Stimulated activated naive CD8-positive, alpha-beta T cell treated with anti-CD3 and anti-CD28 coated beads, Interleukin-15, amount 100 ng/mL, for 72 hours (primary cell): ENCODE measurements around the gene ALDH4A1.
"Not testable (repeated sequence)": the region's sequence is repeated elsewhere in the genome, so short reads cannot be mapped to it uniquely, and the experiment has no call there.

Experiments used
- ATAC-seq: fragments of 150-1000 bp; cut with Tn5 transposase; 2 replicates; pipeline ENCODE4 v1.10.0; 2021; ENCODE audit warnings: mild to moderate bottlenecking, moderate library complexity
- DNase-seq, 2 donors: peaks; one replicate each; pipeline ENCODE4 v3.0.0; 2021 to 2022
- H3K27ac Mint-ChIP-seq, 2 donors: one replicate each; pipeline ENCODE4 v1.8.0; 2022; ENCODE audit warnings: mild to moderate bottlenecking in 2 of 2, mixed read lengths in 2 of 2, moderate library complexity in 2 of 2
- H3K27me3 Mint-ChIP-seq: one replicate; pipeline ENCODE4 v1.8.0; 2022; ENCODE audit warnings: mixed read lengths
- H3K4me1 Mint-ChIP-seq: one replicate; pipeline ENCODE4 v1.8.0; 2022; ENCODE audit warnings: mild to moderate bottlenecking, mixed read lengths
- H3K4me3 Mint-ChIP-seq, 2 donors: one replicate each; pipeline ENCODE4 v1.8.0; 2022; ENCODE audit warnings: mild to moderate bottlenecking in 2 of 2, mixed read lengths in 2 of 2, moderate library complexity in 1 of 2
- H3K9me3 Mint-ChIP-seq, 2 donors: one replicate each; pipeline ENCODE4 v1.8.0; 2022; ENCODE audit warnings: mixed read lengths in 2 of 2

Gene ALDH4A1

DNA sequence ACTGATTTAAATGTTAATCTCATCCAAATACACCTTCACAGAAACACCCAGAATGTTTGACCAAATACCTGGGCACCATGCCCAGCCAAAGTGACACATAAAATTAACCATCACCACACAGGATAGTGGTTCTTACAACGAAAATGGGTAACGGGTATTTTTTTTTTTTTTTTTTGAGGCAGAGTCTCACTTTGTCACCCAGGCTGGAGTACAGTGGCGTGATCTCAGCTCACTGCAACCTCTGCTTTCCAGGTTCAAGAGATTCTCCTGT is 31.8 kb downstream of the ALDH4A1 start:
- not testable (repeated sequence) for H3K9me3 Mint-ChIP-seq, DNase-seq, H3K27ac Mint-ChIP-seq, ATAC-seq, H3K4me1 Mint-ChIP-seq, H3K4me3 Mint-ChIP-seq
- peaks cover 18% of the 10 kb centered on the region for H3K27me3 Mint-ChIP-seq

DNA sequence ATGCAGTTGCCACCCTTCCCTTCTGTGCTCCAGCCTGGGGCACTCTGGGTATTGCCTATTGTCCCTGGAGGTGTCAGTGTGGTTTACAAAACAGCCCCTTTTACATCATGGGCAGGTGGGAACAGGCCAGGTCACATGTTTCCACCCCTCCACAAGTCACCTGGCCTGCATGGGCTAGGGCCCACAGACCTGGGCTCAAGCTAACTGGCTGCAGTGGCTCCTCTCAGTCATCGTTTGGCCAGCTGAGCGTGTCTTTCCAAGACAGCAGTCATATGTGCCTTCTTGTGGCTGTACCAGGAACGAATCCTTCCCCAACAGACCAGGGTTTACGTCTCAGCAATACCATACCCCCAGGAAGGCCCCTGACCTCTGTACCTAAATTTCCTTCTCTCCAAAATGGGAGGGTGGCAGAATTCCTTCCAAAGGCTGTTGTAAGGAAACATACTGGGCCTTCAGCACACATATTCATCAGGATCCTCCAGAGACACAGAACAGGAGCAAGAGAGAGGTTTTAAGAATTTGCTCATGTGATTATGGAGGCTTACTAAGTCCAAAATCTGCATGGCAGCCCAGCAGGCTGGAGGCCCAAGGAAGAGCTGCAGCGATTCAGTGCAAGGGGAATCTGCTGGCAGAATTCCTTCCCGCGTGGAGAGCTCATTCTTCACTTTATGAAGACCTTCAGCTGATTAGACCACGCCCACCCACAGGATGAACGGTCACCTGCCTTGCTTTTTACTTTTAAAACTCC is 32.3 kb downstream of the ALDH4A1 start:
- DNase-seq (no peak), ATAC-seq (no peak)
- Mint-ChIP-seq H3K4me3 (no peak overlapping the region), H3K27ac (no peak overlapping the region), H3K4me1 (no peaks in the 10 kb centered on the region), H3K9me3 (no peaks in the 10 kb centered on the region), H3K27me3 (peaks cover 23% of the 10 kb centered on the region)

DNA sequence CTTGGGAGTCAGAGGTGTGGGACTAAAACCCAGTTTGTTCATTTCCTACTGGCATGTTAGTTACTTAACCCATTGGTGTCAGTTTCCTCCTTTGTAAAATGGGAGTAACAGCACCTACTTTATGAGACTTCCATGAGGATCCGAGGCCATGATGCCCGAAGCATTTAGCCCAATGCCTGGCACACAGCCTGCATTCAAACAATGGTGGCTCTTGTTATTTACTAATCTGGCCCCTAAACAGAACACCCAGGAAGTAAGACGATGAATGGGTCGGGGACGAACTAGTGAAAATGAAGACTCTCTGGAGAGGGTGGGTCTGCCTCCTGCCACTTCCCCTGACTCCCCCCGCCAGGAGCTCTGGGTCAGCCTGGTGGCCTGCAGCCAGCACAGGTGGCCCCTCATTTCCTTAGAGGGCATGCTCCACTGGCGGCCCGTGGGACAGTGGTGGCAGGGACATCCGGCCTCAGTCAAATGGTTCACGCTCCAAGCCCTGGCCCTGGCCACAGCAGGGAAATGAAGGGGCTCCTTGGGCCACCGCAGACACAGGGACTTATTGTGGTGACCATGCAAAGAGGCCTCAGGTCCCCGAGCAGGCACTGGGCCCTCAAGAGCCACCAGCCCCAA is 33.4 kb downstream of the ALDH4A1 start:
- Mint-ChIP-seq H3K27me3 (peaks cover 26% of the 10 kb centered on the region), H3K4me3 (no peak overlapping the region), H3K9me3 (no peaks in the 10 kb centered on the region), H3K27ac (no peak overlapping the region), H3K4me1 (no peaks in the 10 kb centered on the region)
- no peak for ATAC-seq
- DNase-seq, result no peak

DNA sequence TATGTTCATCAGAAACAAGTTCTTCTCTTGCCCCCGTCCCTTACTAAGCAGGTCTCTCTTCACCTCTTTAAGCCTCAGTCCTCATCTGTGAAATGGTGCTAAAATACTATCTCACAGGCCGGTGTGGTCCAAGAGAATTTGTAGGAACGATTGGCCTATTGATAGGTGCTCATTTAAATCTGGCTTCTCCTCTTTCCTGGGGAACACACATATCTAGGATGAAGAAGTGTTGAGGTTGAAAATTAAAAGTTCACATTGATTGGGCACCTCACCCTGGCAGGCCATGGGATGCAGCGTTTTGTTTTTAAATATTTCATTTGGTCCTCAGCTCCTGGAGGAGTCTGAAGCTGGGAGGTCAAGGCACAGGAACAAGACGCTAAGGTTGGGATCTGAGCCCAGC is 34.0 kb downstream of the ALDH4A1 start:
- Mint-ChIP-seq H3K4me3 (no peak overlapping the region), H3K27me3 (peaks cover 26% of the 10 kb centered on the region), H3K27ac (no peak overlapping the region), H3K4me1 (no peaks in the 10 kb centered on the region), H3K9me3 (no peaks in the 10 kb centered on the region)
- ATAC-seq (no peak), DNase-seq (no peak)

DNA sequence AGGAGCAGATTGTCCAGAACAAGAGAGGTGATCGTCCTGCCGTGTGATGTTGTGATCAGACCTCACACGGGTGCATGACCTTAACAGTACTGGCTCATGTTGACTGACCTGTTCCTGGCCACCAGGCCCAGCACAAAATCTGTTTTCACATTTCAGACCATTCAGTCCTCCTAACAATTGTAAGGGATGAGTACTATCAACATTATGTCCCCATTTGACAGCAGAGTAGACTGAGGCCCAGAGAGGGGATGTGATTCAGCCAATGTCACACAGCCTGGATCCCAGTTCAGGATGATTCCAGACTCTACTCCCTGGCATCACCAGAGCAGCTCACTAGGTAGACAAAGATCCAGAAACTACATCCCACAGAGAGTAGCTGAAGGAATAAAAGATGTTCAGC is 35.5 kb downstream of the ALDH4A1 start:
- DNase-seq (no peak), ATAC-seq (no peak)
- Mint-ChIP-seq H3K4me1 (no peaks in the 10 kb centered on the region), H3K9me3 (no peaks in the 10 kb centered on the region), H3K27me3 (peaks cover 26% of the 10 kb centered on the region), H3K4me3 (no peak overlapping the region), H3K27ac (no peak overlapping the region)

DNA sequence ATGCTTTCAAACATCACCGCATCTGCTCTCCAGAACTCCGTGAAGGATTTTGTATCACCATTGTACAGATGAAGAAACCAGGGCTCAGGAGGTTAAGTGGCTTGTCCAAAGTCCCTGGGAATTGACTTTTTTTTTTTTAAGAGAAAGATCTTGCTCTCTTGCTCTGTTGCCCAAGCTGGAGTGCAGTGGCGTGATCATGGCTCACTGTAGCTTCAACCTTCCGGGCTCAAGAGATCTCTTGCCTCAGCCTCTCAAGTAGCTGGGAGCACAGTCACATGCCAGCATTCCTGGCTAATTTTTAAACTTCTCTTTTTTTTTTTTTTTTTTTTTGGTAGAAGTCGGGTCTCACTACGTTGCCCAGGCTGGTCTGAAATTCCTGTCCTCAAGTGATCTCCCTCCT is 36.0 kb downstream of the ALDH4A1 start:
- Mint-ChIP-seq H3K4me1 (no peaks in the 10 kb centered on the region), H3K27me3 (peaks cover 26% of the 10 kb centered on the region), H3K27ac (peak overlapping the region in 1 of 2 donors; percentile 19), H3K9me3 (no peaks in the 10 kb centered on the region), H3K4me3 (no peak overlapping the region)
- DNase-seq (no peak), ATAC-seq (no peak)

DNA sequence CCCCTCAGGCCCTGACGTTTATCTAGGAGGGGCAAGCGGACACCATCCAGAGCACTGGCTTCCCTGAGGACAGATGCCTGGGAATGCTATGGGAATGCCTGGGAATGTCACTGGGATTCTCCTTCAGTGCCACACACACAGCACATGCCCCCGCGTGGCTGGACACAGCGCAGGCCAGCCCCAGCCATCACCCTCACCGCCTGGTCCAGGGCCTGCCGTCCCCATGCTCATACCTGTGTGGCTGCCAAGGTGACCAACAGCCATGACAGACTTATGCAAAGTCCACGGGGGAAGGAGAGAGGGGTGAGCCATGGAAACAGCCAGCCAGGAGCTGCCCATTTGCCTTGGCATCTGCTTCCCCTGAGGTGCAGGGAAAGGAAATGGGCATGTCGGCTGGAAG is 37.2 kb downstream of the ALDH4A1 start:
- Mint-ChIP-seq H3K27ac (no peak overlapping the region), H3K9me3 (no peaks in the 10 kb centered on the region), H3K27me3 (peaks cover 26% of the 10 kb centered on the region), H3K4me1 (no peaks in the 10 kb centered on the region), H3K4me3 (no peak overlapping the region)
- no peak for DNase-seq
- no peak for ATAC-seq

DNA sequence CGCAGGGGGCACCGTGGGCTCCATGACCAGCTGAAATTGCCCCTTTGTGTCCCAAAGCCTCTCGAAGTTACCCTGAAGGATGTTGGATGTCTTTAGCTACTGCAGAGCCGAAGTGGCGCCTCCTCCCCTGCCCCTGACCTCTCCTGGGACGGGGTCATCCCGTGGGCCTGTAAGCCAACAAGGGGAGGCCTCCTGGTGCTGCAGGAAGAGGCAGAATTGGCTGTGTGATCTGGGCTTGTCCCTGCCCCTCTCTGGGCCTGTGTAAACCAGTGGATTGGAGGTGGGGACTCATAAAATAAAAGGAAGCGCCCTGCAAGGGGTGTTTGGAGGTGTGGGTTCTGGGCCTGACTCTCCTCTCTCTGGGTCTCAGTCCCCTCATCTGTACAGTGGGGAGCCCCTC is 40.8 kb downstream of the ALDH4A1 start:
- DNase-seq (no peak), ATAC-seq (no peak)
- Mint-ChIP-seq H3K9me3 (no peaks in the 10 kb centered on the region), H3K27ac (no peak overlapping the region), H3K4me3 (no peak overlapping the region), H3K27me3 (peaks cover 14% of the 10 kb centered on the region), H3K4me1 (no peaks in the 10 kb centered on the region)

DNA sequence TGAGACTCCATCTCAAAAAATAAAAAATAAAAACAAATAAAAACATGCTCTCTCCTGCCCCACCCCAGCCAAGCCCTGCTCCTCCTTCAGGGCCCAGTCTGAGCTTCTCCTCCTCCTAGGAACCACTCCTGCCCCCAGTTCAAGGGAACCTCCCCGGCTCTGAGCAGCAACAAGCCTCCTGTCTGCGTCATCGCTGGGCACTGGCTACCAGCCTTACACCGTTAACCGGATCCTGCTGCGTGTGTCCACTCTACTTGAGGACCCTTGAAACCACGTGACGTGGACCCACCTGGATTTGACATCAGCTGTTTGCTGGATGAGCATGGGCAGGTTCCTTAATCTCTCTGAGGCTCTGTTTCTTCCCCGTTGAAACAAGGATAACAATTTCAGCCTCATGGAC is 41.3 kb downstream of the ALDH4A1 start:
- no peak overlapping the region for H3K4me3 Mint-ChIP-seq

DNA sequence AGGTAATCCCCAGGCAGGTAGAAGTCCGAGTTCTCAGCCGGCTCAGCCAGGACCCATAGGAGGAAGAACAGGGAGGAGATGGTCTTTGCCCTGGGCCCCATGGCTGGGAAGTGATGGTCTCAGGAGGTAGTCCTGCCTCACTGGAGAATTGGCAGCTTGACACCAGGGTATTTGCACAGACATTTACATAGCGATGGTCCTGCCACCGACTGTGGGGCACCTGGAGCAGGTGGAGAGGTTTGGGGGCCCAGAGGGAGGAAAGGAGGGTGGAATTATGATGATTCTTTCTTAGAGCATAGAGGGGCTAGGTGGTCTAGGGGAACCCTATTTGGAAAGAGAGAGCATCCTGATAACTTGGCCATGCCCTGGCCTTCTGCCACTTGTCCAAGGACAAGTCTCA is 42.8 kb downstream of the ALDH4A1 start, which contains the start of gene TAS1R2:
TSS of gene TAS1R2 (minus strand) at position 101 of the 400 bp plus-strand sequence. CDS start at position 101, 0 bp downstream.
- H3K4me3 Mint-ChIP-seq, result no peak within 1 kb of the TSS
- H3K27ac Mint-ChIP-seq, result no peak within 1 kb of the TSS
- DNase-seq, result no peak
- H3K27me3 Mint-ChIP-seq, result peaks cover 10% of the 10 kb centered on the region
- H3K4me1 Mint-ChIP-seq, result no peaks in the 10 kb centered on the region
- ATAC-seq, result no peak
- no peaks in the 10 kb centered on the region for H3K9me3 Mint-ChIP-seq

More for the DNA sequence above, 41.3 kb downstream of the ALDH4A1 start:
- no peaks in the 10 kb centered on the region for H3K4me1 Mint-ChIP-seq
- no peaks in the 10 kb centered on the region for H3K9me3 Mint-ChIP-seq
- H3K27me3 Mint-ChIP-seq, result peaks cover 16% of the 10 kb centered on the region
- no peak overlapping the region for H3K27ac Mint-ChIP-seq
- ATAC-seq (no peak), DNase-seq (no peak)

DNA sequence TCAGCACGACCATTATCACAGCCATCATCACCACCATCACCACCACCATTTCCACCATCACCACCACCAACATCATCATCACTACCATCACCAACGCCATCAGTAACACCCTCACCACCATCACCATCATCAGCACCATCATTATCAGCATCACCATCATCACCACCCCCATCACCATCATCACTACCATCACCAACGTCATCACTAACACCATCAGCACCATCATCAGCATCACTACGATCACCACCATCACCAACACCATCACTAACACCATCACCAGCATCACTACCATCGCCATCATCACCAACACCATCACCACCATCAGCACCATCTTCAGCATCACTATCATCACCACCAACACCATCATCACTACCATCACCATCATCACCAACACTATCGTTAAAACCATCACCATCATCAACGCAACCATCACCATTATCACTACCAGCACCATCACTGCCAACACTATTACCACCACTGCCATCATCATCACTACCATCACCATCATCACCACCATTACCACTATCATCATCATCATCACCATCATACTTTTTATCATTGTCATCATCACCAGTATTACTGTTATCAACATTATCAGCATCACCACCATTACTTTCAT is 44.2 kb downstream of the ALDH4A1 start:
- Mint-ChIP-seq H3K27ac (no peak overlapping the region), H3K4me3 (no peak overlapping the region), H3K9me3 (no peaks in the 10 kb centered on the region), H3K4me1 (no peaks in the 10 kb centered on the region), H3K27me3 (peaks cover 10% of the 10 kb centered on the region)
- no peak for ATAC-seq
- no peak for DNase-seq

DNA sequence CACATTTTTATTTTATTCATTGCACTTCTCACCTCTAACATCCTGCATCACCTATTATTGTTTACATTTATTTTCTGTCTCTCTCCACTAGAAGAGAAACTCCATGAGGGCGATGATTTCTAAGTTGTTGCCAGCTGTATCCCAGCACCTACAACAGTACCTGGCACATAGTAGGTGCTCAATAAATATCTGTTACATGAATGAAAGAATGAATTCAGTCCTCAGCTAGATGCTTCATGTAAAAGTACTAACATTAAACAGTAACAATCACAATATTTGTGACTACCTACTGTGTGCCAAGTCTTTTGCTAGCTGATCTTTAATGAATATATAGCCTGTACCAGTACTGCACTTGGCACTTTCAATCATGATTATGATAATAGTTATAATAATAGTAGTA is 45.9 kb downstream of the ALDH4A1 start:
- Mint-ChIP-seq H3K27ac (no peak overlapping the region), H3K4me3 (no peak overlapping the region), H3K9me3 (no peaks in the 10 kb centered on the region), H3K27me3 (peaks cover 10% of the 10 kb centered on the region), H3K4me1 (no peaks in the 10 kb centered on the region)
- no peak for ATAC-seq
- DNase-seq, result no peak

DNA sequence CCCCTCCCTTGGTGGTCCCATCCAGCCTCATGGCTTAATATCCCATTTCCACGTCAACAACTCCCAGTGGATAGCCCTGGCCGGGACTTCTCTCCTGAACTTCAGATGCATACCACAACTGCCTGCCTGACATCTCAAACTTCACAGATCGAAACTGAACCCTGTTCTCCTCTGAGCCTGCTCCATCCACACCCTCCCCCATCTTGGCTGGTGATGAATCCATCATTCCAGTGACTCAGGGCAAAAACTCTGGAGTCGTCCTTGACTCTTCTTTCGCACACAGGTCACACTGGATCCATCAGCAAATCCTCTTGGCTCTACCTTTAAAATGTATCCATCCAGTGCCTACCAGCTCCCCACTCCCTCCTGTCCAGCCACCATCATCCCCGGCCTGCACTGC is 46.8 kb downstream of the ALDH4A1 start:
- no peaks in the 10 kb centered on the region for H3K4me1 Mint-ChIP-seq
- ATAC-seq (no peak), DNase-seq (no peak)
- H3K9me3 Mint-ChIP-seq, result no peaks in the 10 kb centered on the region
- peaks cover 10% of the 10 kb centered on the region for H3K27me3 Mint-ChIP-seq
- H3K27ac Mint-ChIP-seq, result no peak overlapping the region
- H3K4me3 Mint-ChIP-seq, result no peak overlapping the region

DNA sequence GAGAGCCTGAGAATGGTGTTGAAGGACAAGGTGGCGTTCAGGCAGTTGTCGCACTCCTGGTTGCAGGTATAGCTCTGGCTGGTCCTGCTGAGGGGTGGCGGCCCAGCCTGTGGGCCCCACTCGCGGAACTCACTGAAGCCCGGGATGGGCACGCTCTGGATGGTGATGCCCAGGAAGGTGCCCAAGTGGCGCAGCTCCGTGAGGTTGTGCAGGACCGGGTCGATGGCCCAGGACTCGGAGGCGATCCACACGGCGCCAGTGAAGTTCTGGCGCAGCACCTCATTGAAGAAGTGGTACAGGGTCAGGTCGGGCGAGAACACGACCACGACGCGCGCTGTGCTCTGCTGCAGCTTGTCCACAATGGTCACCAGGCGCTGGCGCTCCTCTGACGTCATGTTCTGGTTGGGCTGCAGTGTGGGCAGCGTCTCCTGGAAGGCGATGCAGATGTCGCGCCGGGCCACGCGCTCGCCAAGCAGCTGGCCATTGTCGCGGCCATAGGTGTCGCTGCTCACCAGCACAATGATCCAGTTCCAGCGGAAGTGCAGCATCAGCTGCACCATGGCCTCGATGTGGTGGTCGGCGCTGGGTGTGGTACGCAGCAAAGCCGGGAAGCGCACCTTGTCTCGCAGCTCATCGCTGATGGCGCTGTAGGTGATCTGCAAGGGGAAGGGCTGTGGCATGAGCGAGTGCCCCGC is 47.9 kb downstream of the ALDH4A1 start:
- Mint-ChIP-seq H3K9me3 (no peaks in the 10 kb centered on the region), H3K4me3 (no peak overlapping the region), H3K27ac (no peak overlapping the region), H3K4me1 (no peaks in the 10 kb centered on the region), H3K27me3 (peaks cover 10% of the 10 kb centered on the region)
- no peak for DNase-seq
- no peak for ATAC-seq

DNA sequence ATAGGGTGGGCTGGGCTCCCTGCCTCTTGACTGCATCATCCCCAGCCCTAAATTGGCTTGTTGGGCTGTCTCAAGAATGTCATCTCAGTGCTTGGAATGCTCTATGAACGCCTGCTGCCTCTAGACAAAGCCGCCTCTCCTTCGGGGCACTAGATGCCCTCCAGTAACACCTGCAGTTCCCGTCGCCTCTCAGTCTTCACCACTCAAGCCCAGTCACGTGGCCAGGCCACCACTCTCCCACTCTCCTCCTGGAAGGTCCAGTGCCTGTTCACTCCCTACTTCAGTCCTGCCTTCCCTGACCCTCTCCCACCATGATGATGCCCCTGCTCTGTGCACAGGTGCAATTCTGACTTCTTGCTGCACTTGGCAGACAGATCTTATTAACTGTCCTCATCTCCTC is 49.9 kb downstream of the ALDH4A1 start:
- Mint-ChIP-seq H3K9me3 (peaks cover 0 to 4% of the 10 kb centered on the region in 2 donors), H3K4me3 (no peak overlapping the region), H3K27me3 (peaks cover 10% of the 10 kb centered on the region), H3K4me1 (no peaks in the 10 kb centered on the region), H3K27ac (no peak overlapping the region)
- DNase-seq, result no peak
- ATAC-seq, result no peak

DNA sequence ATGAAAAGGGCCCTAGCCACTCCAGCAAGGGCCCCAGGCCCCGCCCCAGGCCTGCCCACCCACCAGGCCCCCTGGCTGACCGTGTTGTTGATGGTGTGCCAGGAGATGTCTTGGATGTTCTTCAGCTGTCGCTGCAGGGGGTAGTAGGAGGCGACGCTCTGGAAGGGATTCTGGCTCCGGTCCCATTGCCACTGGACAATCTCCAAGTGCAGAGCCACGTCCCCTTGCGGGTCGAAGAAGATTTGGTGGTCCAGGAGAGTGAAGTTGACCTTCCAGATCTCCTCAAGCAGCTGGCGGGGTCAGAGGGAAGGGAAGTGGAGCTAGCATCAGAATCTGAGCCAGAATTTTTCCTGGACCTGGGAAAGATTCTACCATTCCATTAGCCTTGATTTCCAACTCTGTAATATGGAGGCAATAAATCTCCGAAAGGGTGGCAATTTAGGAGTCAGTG is 53.1 kb downstream of the ALDH4A1 start:
- H3K4me1 Mint-ChIP-seq, result no peaks in the 10 kb centered on the region
- no peak overlapping the region for H3K4me3 Mint-ChIP-seq
- no peak overlapping the region for H3K27ac Mint-ChIP-seq
- ATAC-seq (no peak), DNase-seq (no peak)
- H3K9me3 Mint-ChIP-seq, result peaks cover under 1 to 8% of the 10 kb centered on the region in 2 donors
- no peaks in the 10 kb centered on the region for H3K27me3 Mint-ChIP-seq
